SHP77 treated with DMSO at 0.1 percent for 48 hours (cell line): ENCODE measurements around the gene KREMEN2.
A peak's percentile ranks its signal among the peaks of the same experiment; 100 is the strongest.

ENCODE experiments used
- DNase-seq: peaks from one replicate; lab custom pipeline; 2025; lab: John Stamatoyannopoulos, UW

KREMEN2 gene

DNA sequence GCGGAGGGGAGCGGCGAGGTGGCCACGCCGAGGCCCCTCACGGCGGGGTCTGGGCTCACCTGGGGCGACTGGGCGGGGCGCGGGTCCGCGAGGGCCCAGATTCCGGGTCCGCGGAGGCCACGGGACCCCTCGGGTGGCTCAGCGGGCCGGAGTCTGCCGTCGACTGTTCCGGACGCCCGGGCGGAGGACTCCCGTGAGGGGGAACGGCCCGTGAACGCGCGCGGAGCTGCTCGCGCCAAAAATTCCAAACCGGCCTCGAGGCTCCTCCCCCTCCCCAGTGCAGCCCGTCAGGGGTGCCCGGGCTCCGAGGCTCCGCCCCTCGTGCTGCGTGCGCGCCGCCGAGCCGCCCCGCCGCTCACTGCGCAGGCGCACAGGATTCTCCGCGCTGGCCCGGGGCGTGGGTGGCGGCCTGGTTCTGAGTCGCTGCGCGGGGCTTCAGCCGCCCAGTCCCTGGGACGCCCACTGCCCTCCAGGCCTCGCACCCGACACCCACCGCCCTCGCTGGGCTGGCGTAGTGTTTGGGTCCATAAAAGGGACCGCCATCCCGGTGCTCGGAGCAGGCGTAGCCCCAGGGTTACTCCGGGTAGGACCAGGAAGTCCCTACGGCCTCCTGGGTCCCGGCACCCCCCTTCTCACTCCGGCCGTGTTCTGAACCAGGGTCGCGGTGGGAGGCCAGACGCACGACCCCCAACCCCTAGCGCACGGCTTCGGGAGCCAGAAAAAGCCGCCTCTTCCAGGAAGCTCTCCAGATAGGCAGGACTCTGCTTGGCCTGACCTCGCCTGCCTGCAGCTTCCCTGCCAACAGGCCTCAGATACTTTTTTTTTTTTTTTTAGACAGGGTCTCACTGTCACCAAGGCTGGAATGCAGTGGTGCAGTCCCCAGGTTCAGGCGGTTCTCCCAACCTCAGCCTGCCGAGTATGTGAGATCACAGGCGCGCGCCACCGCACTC is 16.4 kb downstream of the KREMEN2 start, which contains the start of gene PKMYT1:
TSS of gene PKMYT1 (minus strand) at position 220 of the 950 bp plus-strand sequence. CDS start 789 bp downstream, outside the sequence.
- peak; percentile 42 for DNase-seq

DNA sequence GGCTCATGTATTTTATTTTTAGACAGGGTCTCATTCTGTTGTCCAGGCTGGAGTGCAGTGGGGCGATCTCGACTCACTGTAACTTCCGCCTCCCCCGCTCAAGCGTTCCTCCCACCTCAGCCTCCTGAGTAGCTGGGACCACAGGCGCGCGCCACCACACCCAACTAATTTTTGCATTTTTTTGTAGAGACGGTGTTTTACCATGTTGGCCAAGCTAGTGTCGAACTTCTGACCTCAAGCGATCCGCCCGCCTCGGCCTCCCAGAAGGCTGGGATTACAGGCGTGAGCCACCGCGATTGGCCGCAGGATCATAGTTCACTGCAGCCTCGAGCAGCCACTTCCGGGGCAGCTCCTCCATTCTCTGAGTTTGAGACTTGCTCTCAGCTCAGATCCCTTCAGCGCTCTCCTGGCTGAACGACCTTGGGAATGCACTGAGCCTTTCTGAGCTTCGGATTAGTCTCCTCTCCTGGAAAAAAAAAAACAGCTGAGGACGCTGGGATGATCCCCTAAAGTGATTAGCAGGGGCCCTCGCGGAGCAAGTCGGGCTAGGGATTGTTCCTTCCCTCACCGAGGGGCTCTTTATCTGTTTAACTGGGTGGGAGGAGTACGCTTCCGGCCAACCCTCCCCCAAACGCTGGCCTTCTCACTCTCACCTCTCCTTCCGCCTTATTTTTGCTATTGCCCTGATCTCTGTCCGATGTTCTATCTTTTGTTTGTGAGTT is 17.3 kb downstream of the KREMEN2 start:
- DNase-seq: no peak

GRCh38 chr16:2981899-2982250 is 17.8 kb downstream of the KREMEN2 start:
- no peak for DNase-seq

DNA sequence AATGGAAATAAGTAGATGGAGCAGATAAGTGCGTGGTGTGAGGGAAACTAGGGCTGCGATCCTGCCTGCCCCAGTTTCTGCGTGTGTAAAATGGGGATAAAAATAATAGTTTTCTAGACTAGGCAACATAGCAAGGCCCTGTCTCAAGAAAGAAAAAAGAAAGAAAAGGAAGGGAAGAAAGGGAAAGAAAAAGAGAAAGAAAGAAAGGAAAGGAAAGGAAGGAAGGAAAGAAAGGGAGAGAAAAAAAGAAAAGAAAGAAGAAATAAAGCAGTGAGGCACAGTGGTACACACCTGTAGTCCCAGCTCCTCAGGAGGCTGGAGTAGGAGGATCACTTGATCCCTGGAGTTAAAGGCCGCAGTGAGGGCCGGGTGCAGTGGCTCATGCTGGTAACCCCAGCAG is 18.3 kb downstream of the KREMEN2 start:
- DNase-seq: no peak

GRCh38 chr16:2983706-2984136 is 19.6 kb downstream of the KREMEN2 start:
- DNase-seq: peak; percentile 42

GRCh38 chr16:2985462-2985861 is 21.4 kb downstream of the KREMEN2 start:
- DNase-seq: no peak

DNA sequence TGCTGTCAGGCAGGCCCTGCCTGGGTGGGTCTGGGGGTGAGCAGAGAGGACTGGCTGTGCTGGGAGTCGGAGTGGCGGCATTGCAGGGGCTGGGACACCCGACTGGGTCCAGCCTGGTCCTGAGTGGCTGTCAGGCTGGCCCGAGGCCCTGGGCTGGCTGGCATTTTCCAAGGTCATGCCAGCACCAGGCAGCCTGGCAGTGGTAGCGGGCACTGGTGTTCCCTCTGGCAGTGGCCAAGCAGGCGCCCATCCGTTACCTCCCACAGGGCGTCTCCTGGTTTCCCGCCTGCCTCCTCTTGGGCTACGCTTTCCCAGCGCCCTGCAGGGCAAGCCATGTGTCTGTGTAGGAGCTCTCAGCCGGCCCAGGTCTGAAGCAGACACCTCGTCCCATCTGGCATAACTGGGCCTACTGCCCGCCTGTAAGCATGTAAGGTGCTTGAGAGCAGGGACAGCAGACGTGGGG is 21.8 kb downstream of the KREMEN2 start:
- peak; percentile 6 for DNase-seq

DNA sequence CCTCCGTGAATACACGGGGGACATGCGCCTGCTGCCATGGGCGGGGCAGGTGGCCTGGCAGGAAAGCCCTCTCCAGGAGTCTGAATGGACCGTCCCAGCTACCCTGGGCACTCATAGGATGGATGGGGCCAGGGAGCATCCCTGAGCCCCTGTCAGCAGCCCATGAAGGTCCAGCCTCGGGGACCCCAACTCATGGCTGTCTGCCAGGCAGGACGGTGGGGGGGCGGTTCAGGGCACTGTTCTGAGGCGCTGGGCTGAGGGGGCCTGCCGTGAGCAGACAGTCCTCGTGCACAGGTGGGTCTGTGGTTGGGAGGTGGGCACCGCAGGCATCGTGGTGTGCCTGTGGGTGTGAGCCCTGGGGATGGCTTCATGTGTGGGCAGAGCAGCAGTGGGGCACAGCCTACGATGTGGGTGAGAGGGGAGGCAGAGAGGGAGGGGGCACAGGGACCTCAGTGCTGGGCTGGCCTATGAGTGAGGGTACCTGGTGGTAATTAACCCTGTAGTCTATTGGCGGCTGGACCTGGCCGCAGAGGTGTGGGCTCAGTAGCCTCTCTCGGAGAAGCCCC is 22.6 kb downstream of the KREMEN2 start:
- no peak for DNase-seq

- DNase-seq: no peak
Measured at GRCh38 chr16:2987286-2987685, 23.2 kb downstream of the KREMEN2 start.

DNA sequence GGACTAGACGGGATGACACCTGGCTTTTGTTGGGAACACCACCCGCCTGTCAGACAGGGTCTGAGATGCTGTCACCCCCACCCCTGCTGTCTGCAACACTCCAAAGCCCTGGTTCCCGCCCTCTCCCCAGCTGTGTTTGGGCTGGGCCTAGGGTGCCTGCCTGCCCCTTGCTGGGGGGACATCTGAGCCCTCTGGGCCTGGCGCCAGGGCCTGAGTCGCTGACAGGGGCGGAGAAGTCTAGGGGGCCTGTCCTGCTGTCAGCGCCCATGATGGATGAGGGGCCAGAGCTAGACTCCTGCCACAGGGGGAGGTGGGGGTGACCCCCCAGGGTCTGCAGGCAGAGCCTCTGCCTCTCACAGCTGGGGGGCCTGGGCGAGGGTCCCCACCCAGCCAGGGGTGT is 23.8 kb downstream of the KREMEN2 start:
- no peak for DNase-seq

DNA sequence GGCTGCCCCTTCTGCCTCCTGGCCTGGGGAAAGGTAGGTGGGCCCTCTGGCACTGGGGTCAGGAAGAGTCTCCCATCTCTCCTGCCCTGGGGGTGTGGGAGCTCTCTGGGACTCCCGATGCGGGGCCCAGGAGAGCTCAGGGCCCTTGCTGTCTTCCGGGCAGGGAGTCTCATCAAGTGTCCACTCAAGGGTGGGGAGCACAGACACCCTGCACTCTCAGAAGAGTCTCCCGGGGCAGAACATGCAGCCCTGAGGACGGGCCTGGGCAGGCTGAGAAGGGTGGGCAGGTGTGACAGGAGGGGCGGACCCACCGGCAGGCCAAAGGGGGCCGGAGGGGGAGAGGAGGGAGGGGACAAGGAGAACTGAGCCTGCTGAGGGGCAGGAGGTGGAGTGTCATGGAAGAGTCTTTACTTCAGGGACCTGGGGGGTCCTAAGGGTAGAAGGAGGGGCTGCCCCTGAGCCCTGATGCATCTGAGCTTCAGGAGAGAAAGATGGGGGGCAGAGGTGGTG is 24.6 kb downstream of the KREMEN2 start:
- no peak for DNase-seq

DNA sequence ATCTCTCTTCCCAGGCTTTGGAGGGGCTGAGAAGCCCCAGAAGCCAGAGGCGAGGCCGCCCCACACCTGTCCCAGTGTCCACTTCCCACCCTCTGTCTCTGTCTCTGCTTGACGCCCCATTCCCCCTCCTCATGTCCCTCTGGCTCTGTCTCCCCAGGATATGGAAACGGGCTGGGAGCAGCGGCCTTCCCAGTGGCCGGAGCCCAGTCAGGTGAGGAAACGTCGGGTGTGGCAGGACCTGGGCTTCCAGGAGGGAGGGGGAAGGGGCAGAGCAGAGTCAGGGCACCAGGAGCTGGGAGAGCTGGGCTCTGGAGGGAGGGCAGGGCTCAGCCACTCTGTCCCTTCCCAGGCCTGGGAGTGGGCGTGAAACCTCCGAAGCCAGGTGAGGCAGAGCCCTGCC is 26.8 kb downstream of the KREMEN2 start:
- DNase-seq: no peak

DNA sequence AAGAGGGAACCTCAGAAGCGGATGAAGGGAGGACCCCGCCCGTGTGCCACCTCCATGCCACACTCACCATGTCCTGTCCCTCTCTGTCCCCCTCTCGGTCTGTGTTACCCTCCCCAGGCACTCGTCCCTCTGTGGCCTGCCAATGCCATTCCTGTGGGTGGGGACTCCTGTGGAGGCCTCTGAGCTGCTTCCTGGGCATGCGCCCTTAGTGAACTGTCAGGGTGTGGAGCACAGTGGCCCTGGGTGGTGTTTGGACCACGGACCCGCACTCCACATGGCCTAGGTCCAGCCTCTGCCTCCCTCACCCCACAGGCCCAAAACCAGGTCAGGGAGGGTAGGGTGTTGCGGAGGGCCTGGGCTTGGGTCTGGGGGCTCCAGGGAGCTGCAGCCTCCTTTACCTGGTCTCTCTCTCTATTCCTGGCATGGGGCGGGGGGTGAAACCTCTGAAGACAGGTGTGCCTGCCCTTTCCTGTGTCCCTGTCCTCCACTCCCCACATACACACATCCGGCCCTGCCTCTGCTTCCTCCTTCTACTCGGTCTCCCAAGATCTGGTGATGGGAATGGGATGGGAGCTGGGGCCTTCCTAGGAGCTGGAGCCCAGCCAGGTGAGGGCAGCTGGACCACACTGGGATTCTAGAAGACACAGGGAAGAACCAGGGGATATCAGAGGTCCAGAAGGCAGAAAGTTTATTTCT is 27.6 kb downstream of the KREMEN2 start:
- DNase-seq: no peak

GRCh38 chr16:2992383-2993081 is 28.5 kb downstream of the KREMEN2 start:
- no peak for DNase-seq

DNA sequence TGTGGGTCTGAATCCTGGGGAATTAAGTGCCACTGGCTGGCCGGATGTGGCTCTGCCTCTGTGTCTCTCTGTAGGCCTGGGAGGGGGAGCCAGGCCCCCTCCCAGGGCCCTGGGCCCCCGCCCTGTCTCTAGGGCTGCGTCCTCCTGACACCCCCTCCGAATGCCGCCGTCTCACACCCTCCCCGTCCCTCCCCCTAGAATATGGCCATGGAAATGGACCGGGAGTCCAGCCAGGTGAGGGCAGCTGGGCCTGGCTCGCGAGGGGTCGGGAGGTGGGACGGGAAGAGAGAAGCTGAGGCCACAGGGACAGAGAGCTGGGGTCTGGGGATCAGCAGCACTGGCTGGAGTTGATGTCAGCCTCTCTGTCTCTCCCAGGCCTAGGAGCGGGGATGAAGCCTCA is 32.2 kb downstream of the KREMEN2 start:
- DNase-seq: no peak

- no peak for DNase-seq
Measured at GRCh38 chr16:2999929-3000328, 35.9 kb downstream of the KREMEN2 start.

- DNase-seq: no peak
Measured at GRCh38 chr16:3000540-3000939, 36.5 kb downstream of the KREMEN2 start.

DNA sequence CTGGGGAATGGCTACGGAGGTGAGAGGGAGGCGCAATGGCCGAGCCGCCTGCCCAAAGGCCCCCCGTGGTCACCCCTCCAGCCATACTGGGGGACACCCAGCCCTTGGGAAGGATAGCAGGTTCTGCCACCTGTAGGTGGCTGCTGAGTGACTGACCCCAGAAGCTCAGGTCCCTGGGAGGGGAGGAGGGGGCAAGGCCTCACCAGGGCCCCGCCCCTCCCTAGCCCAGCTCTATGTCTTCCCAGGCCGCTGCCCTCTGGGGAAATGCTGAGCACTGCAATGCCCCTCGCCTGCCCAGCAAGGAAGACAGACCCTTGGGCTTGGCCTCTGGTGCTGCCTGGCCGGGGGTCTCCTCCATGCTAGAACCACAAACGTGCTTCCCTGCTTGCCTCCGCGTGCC is 37.2 kb downstream of the KREMEN2 start:
- no peak for DNase-seq

DNA sequence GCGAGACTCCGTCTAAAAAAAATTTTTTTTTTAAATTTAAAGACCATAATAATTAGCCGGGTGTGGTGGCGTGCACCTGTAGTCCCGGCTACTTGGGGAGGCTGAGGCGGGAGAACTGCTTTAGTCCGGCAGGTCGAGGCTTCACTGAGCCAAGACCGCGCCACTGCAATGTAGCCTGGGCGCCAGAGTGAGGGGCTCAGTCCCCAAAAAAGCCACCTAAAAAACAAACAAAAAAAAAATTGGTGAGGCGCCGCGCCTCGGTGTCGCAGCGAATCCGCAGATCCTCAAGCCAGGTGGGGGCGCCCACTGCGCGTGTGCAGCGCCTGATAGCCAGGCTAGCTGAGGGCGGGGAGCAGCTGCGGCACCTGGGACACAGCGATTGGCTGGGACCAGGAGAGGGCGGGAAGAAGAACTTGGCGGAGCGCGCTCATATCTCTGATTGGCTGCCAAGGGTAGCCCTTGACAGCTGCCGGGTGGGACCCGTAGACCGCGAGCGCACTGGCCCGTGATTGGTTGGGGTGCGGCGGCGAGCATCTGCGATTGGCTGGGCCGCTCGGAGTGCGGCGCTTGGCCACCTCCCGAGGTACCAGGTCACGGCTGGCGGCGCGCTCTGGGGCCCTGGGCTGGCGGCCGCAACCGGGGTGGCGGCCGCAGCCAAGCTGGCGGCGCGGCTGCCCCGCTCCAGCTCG is 39.7 kb downstream of the KREMEN2 start:
- peak; percentile 93 for DNase-seq

- no peak for DNase-seq
Measured at GRCh38 chr16:3004319-3004718, 40.2 kb downstream of the KREMEN2 start.
